Measurements from ENCODE around the gene SPARCL1.

The SPARCL1 gene

DNA sequence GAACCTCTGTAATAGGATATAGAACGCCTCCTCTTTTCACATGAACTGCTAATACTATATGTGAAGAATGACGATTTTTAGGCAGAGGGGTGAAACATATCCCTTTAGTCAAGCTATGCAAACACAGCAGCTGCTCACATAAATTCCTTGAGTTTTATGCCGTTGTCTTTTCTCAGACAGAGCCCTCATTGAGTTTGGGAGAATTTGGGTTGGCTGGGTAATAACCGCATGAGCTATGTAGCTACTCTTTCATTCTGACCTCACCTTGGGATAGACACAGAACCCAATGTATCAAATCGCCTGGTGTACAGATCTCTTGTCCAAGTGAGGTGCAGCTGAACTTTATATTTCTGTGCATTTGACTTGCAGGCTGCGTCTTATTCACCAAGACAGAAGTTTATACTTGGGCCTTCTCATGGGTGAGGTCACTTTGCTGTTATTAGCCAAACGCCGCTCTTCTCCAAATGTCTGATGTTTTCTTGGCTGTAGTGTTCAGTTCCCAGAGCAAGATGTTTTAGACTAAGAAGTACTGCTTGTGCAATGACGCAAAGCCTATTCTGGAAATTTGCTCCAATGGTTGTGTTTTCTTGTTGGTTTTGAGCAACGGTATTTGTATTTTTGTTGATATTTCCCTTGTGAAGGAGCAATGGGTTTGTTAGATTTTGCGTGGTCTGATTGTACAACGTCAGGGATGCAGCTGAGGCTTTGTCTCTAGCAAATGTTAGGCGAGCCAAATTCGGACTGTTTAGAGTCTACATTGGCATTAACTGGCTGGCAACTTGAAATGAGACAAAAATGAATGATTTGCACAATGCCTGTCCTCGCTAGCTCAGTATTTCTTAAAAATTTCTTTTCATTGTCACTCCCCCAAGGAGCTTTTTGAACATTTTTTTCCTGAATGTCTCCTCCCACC, 11.2 kb upstream of the SPARCL1 start:
- FAIRE-seq, result no peak

- FAIRE-seq, result no peak
Observed at GRCh38 chr4:87532907-87533306, 3.7 kb upstream of the SPARCL1 start.

- no peak for FAIRE-seq
Observed at GRCh38 chr4:87532109-87532508, 2.9 kb upstream of the SPARCL1 start.

DNA sequence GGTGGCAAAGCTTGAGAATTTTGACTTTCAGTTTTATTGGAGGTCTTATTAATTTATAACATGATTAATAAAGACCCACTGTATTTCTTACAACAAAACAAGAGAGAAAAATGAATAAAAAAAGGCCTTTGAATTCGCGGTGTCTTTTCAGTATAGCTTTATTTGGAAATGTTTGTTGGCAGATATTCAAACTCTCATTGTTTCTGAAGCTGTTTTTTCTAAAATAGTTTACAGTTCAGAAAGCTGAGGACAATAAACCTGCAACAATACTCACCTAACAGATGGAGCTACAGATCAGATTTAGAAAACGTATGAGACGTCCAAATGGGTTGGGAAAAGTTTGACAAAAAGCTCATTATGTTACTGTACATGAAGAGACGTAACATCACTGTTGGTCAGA, 2.4 kb upstream of the SPARCL1 start:
- no peak for FAIRE-seq

GRCh38 chr4:87530868-87531267, 1.7 kb upstream of the SPARCL1 start:
- no peak for FAIRE-seq

DNA sequence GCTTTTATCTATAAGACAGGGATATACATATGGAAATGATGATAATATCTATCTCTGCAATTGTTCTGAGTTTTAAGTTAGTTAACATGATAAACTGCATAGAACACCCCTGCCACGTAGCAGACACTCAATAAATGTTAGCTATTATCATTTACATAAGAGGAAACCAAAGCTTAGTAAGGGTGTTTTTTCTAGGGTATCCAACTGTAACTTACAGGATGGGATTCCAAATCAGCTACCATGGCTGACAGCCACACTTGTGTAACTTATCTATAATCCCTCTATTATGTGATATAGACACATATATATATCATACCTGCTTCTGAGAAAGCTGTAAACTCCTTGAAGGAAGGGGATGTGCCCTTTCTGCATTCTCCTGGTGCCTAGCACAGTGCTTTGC, 1.1 kb upstream of the SPARCL1 start:
- no peak for FAIRE-seq

DNA sequence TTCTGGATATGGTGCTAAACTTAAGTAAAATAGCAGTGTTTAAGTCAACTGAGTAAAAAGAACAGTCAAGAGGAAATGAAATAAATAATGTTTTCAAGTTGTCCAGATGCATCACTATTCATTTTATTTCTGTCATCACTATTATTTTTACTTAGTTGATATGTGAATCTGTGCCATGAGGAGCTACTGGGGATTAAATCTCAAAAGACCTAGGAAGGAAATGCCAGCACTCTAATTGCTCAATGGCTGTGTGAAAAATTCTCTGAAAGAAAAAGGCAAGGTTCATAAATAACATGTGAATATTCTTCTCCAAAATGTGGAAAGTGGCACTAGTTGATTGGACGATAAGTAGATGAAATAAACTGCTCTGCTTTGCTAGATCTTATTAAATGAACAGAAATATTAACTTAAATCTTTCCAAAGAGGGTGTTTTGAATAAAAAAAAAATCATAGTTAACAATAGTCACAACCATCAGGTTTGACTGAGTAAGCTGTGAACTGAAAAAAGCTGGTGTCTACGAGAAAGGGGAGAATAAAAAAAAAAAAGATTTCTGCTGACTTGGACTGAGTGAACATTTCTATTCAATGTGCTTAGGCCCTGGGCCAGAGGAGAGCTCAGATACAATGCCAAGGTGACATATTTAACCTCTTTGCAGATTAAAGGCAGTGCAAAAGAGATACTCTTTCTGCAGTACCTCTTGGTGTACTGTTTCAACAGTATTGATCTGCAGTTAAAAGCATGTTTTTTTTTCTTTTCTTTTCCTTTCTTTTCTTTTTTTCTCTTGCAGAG, 1.6 kb downstream of the SPARCL1 start:
- no peak for FAIRE-seq

GRCh38 chr4:87525636-87526295, 3.4 kb downstream of the SPARCL1 start:
- no peak for FAIRE-seq

DNA sequence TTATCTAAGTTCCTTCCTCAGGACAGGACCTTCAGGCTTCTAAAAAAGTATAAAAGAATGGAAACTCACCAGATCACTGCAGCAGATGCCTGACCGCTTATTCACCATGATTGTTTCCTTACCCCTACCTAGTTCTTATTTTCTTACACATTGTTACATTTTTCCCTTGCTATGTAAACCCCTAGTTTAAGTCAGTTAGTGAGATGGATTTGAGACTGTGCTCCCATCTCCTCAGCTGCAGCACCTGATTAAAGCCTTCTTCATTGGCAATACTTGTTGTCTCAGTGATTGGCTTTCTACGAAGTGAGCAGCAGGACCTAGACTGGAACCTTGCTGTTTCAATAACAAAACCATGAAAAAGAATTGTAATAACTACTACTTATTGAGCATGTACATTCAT, 4.7 kb downstream of the SPARCL1 start:
- FAIRE-seq, result no peak

DNA sequence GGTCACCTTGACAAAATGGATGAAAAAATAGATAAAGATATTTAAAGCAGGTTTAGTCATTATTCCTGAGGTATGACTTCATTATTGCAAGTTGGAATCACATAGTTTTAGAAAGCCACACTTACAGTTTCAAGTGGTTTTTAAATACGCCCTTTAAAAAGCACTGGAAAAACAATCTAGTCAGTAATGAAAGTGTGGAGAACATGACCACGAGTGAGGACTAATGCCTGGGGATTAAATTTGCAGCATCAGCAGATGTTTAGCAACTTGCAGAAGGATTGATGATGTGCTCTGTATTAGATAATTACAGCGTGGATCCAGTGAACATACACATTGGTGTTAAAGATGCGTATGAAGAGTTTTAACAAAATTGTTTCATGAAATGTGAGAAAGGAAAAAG, 5.9 kb downstream of the SPARCL1 start:
- FAIRE-seq, result no peak

DNA sequence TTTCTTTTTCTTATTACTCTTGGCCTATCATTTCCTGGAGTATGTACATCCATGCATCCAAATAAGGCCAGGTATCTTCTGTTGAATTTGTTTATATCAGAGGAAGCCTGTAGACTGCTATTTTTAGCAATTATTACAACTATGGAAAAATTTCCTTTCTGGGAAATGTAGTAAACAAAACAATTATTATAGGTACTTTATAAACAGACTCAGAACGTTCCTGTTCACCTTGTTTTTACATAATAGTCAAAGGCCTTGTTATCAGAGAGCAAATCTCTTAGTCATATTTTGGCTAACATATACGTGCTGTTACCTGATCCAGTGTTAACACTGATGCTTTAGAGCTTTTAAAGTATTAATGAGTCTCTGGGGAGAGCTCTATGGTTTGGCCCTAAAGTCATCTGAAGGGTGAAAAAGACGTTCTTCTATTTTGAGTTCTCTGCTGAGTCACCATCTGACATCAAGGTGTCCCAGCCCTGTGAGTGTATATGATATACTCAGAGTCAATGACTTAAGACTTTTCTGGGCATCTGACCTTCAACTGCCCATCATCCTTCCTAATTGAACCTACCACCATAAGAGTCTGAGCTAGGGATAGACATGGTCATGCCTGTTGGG, 7.3 kb downstream of the SPARCL1 start:
- FAIRE-seq, result no peak

GRCh38 chr4:87521319-87521718, 7.9 kb downstream of the SPARCL1 start:
- no peak for FAIRE-seq

- no peak for FAIRE-seq
Observed at GRCh38 chr4:87517621-87518020, 11.6 kb downstream of the SPARCL1 start.

DNA sequence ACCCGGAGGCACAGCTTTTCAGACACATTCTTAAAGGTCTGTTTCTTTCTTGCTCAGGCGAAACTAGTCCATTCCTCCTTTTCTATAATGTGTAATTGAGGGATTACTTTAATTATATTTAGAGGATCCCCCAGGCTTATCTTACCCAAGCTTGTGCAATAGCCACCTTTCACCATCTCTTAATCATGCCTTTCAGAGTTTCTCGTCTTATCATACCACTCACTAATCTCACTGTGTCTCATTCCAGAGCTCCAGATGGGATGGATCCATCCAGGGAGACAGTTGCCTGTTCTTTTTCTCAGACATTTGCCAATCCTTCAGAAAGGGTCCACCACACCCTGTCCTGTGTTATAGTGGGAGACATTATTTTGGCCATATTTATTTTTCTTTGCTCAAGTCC, 12.5 kb downstream of the SPARCL1 start:
- no peak for FAIRE-seq

GRCh38 chr4:87512400-87512799, 16.8 kb downstream of the SPARCL1 start:
- FAIRE-seq, result no peak

GRCh38 chr4:87511500-87511899, 17.7 kb downstream of the SPARCL1 start:
- no peak for FAIRE-seq

DNA sequence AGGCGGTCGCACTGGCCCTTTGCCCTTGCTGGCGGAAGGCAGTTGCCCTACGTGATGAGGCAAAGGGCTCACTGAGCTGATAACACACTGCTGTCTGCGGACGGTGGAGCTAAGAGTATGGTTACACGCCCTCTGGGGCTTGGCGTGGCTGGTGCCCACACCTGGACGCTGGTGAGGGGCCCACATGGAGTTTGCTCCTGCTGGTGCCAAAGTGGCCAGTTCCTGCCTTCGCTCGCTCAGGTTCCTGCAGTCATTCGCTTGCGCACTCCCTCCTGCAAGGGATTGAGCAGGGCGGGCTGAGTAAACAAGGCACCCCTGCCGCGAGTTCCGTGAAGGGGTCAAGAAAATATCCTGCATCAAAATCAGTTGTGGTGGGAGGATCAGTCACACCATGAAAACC, 18.4 kb downstream of the SPARCL1 start:
- FAIRE-seq, result no peak

DNA sequence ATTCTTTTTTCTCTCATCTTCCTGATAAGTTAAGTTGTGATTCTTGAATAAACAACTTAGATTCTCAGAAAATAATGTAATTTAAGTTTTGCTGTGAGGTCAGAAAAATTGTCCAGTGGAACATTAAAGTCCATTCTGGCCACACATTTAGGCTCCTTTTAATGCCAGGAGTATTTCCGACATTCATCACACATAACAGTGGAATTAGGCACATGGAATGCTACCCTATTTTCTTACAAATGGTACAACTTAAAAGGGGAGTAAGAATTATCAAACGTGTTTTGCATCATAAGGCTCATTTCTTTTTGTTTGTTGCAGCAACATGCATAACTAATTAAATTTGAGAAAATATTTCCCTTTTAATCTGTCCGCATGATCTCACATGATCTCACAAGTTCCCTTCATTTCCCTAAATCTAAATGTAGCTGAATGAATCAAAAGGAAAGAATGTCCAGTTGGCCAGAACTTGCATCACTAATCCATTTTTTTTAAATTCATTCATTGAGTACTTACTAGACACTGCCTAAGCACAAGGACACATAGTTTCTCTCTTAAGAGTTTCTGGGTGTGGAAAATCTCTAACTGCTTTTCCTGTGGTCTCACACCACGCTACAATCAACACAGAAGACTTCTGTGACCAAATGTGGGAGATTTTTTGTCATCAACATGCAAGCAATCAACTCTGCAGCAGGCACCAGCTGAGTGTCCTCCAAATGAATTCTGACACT, 22.0 kb downstream of the SPARCL1 start:
- no peak for FAIRE-seq

DNA sequence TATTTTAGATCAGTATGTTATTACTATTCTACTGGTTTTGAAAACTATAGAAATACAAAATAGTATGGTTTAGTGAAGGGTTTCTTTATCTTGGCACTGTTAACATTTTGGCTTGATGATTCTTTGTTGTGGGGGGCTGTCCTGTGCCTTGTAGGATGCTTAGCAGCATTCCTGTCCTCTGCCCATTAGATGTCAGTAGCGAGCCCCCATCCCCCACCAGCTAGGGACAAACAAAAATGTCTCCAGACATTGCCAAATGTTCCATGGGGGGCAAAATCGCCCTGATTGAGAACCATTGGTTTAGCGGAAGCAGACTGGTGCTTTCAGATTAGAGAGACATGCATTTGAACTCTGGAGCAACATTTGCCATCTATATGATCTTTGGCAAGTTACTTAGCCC, 23.3 kb downstream of the SPARCL1 start:
- FAIRE-seq, result no peak

GRCh38 chr4:87502580-87503238, 26.5 kb downstream of the SPARCL1 start:
- FAIRE-seq, result no peak

DNA sequence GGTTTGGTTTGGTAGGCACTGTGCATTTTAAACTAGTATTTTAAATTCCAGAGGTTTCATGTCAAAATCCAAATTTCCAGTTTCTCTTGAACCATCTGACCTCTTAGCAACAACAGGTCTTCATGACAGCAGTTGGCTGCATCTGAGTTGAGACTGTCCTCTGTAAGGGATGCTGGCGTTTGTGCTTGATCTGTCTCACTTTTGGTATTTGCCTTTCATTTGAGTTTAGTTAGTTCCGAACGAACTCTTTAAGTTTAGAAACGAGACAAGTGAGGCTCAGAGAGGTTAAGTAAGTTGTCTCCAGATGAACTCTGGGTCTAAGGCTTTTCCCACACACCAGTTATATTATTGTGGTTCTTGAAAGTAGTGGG, 29.1 kb downstream of the SPARCL1 start:
- FAIRE-seq, result no peak
